Gastroesophageal sphincter (tissue), 3 donors: ENCODE measurements around the gene DDX56.

ENCODE experiments used
- CTCF ChIP-seq, 4 experiments: fragments of 200-600 bp in 2 of 4; fragments of 450-650 bp in 2 of 4; sonication (generic) in 1 of 4; IDR thresholded peaks; one replicate each; pipeline ENCODE4 v1.5.1; 2017 to 2019; ENCODE audit warnings: antibody characterized with exemption in 4 of 4, mild to moderate bottlenecking in 2 of 4, moderate library complexity in 2 of 4
- EP300 ChIP-seq: sonication (generic); formaldehyde crosslinking; IDR thresholded peaks from one replicate; pipeline ENCODE4 v1.6.1; 2017; ENCODE audit warnings: antibody characterized with exemption, mild to moderate bottlenecking
- POLR2AphosphoS5 ChIP-seq: sonication (generic); formaldehyde crosslinking; IDR thresholded peaks from one replicate; pipeline ENCODE4 v1.6.1; 2017; ENCODE audit warnings: antibody characterized with exemption

- TF ChIP-seq CTCF (IDR thresholded peaks at IDR 0.05) (no peak), POLR2AphosphoS5 (no peak), EP300 (no peak)
Measured at GRCh38 chr7:44533301-44534055, 40.2 kb downstream of the DDX56 start.
